Measurements from ENCODE around the gene MYT1. TPM values are rescaled to one million over a fixed set of nuclear protein-coding genes. Genes with fewer than 3 reads are reported as not detected.

The MYT1 gene
- total RNA-seq, 1 donor from 2014 or later = 1.2 TPM

GRCh38 chr20:64236137-64237088, 72.2 kb downstream of the MYT1 start:
- Mint-ChIP-seq H3K36me3 (no peaks in the 10 kb centered on the region), H3K27me3 (ENCODE audit: insufficient read depth, low read depth) (no peaks in the 10 kb centered on the region), H3K4me1 (peaks cover 8% of the 10 kb centered on the region), H3K27ac (no peak overlapping the region), H3K4me3 (no peak overlapping the region), H3K9me3 (peaks cover 13% of the 10 kb centered on the region)
- Histone ChIP-seq H3K36me3 (no peaks in the 10 kb centered on the region), H3K4me3 (no peak overlapping the region), H2AFZ (replicated peaks) (no peak overlapping the region), H3K27ac (no peak overlapping the region), H3K27me3 (no peaks in the 10 kb centered on the region), H3K4me2 (no peak overlapping the region), H3F3A (ENCODE audit: low read depth) (no peaks in the 10 kb centered on the region), H3K9ac (no peak overlapping the region), H4K20me1 (ENCODE audit: low read depth) (no peaks in the 10 kb centered on the region), H3K4me1 (no peaks in the 10 kb centered on the region), H3K79me2 (ENCODE audit: low read depth) (no peaks in the 10 kb centered on the region), H3K9me3 (ENCODE audit: low read depth) (no peaks in the 10 kb centered on the region)
- DNase-seq (ENCODE audit: low spot score) = no peak
- TF ChIP-seq EZH2phosphoT487 (IDR thresholded peaks at IDR 0.05) (no peak), EZH2 (IDR thresholded peaks at IDR 0.05) (no peak), CTCF (IDR thresholded peaks at IDR 0.05) (no peak)

- no peak overlapping the region for H3K4me3 Mint-ChIP-seq
- no peak overlapping the region for H2AFZ ChIP-seq (replicated peaks)
- no peaks in the 10 kb centered on the region for H3K36me3 ChIP-seq
- no peaks in the 10 kb centered on the region for H3K36me3 Mint-ChIP-seq
- no peak for TF ChIP-seq CTCF (IDR thresholded peaks at IDR 0.05)
- no peak for TF ChIP-seq EZH2phosphoT487 (IDR thresholded peaks at IDR 0.05)
- TF ChIP-seq EZH2 (IDR thresholded peaks at IDR 0.05) = no peak
- H3K9ac ChIP-seq = no peak overlapping the region
- H3K79me2 ChIP-seq (ENCODE audit: low read depth) = no peaks in the 10 kb centered on the region
- no peaks in the 10 kb centered on the region for H3K4me1 ChIP-seq
- DNase-seq (ENCODE audit: low spot score) = no peak
- no peaks in the 10 kb centered on the region for H3F3A ChIP-seq (ENCODE audit: low read depth)
- no peak overlapping the region for H3K27ac ChIP-seq
- H3K4me1 Mint-ChIP-seq = peaks cover 8% of the 10 kb centered on the region
- no peaks in the 10 kb centered on the region for H4K20me1 ChIP-seq (ENCODE audit: low read depth)
- H3K4me2 ChIP-seq = no peak overlapping the region
- H3K27ac Mint-ChIP-seq = no peak overlapping the region
- H3K9me3 ChIP-seq (ENCODE audit: low read depth) = no peaks in the 10 kb centered on the region
- no peak overlapping the region for H3K4me3 ChIP-seq
- H3K27me3 ChIP-seq = no peaks in the 10 kb centered on the region
- no peaks in the 10 kb centered on the region for H3K27me3 Mint-ChIP-seq (ENCODE audit: insufficient read depth, low read depth)
- peaks cover 13% of the 10 kb centered on the region for H3K9me3 Mint-ChIP-seq
These were observed 73.1 kb downstream of the MYT1 start for GRCh38 chr20:64237316-64237715.

GRCh38 chr20:64238115-64238825, 74.0 kb downstream of the MYT1 start:
- Histone ChIP-seq H3K9ac (no peak overlapping the region), H3K9me3 (ENCODE audit: low read depth) (no peaks in the 10 kb centered on the region), H3K27ac (no peak overlapping the region), H4K20me1 (ENCODE audit: low read depth) (no peaks in the 10 kb centered on the region), H2AFZ (replicated peaks) (no peak overlapping the region), H3K4me2 (no peak overlapping the region), H3F3A (ENCODE audit: low read depth) (no peaks in the 10 kb centered on the region), H3K27me3 (no peaks in the 10 kb centered on the region), H3K4me3 (no peak overlapping the region), H3K4me1 (no peaks in the 10 kb centered on the region), H3K79me2 (ENCODE audit: low read depth) (no peaks in the 10 kb centered on the region), H3K36me3 (no peaks in the 10 kb centered on the region)
- Mint-ChIP-seq H3K4me1 (peaks cover 8% of the 10 kb centered on the region), H3K27ac (no peak overlapping the region), H3K9me3 (peaks cover 13% of the 10 kb centered on the region), H3K36me3 (no peaks in the 10 kb centered on the region), H3K4me3 (no peak overlapping the region), H3K27me3 (ENCODE audit: insufficient read depth, low read depth) (no peaks in the 10 kb centered on the region)
- no peak for TF ChIP-seq CTCF (IDR thresholded peaks at IDR 0.05)
- TF ChIP-seq EZH2phosphoT487 (IDR thresholded peaks at IDR 0.05) = no peak
- no peak for TF ChIP-seq EZH2 (IDR thresholded peaks at IDR 0.05)
- DNase-seq (ENCODE audit: low spot score) = no peak

All from neural progenitor cell (in vitro differentiated cells).